Measurements from ENCODE around the gene FOCAD.
"Not testable (repeated sequence)": the region's sequence is repeated elsewhere in the genome, so short reads cannot be mapped to it uniquely, and the experiment has no call there.

FOCAD gene

DNA sequence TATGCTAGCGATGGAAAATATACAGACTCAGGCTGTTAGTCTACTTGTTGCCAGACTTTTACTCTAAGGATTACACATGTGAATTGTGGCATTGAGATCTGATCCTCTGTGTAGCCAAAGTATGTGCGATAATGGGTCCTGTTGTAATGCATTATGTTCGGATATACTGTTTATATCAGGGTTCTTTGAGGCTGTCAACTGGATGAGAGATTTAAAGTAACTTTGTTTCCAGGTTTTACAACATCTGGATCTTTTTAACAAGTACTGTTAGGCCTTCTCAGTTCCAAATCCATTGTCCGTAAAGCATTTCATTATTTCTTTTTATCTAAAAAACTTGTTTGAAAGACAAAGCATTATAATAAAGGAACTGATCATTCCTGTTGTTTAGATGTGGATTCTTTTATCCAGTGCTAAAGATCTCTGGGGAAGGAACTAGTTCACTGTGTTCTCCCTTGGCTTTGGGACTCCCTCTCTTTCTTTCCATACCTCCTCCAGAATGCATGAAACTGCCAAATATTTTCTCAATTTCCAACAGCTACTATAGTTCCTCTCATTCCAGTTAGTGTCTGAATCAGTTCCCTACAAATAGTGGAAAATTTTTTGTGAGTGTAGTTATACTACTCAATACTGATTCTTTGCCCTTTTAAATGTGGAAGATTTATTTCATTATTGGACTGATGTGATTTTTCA is 278.6 kb downstream of the FOCAD start:
- no peaks in the 10 kb centered on the region; a peak in 1 of 3 replicates for H3K36me3 ChIP-seq (ENCODE audit: control insufficient read depth in 2 of 2, insufficient read depth in 1 of 2, low read length in 2 of 2)
- H3K4me1 ChIP-seq (ENCODE audit: control insufficient read depth, insufficient read depth, low read length) = no peaks in the 10 kb centered on the region
- CTCF ChIA-PET = interaction anchor here (1.1 kb wide), 1 partner anchor 148 kb away, joined by 3 read pairs; no protein-coding TSS in a partner anchor
- TF ChIP-seq ZNF585B (tag by site-specific recombination; IDR thresholded peaks at IDR 0.05) (no peak), MYNN (tag by site-specific recombination; IDR thresholded peaks at IDR 0.05; ENCODE audit: borderline replicate concordance) (no peak), ZNF624 (tag by site-specific recombination; IDR thresholded peaks at IDR 0.05) (no peak), ZNF658 (tag by site-specific recombination; IDR thresholded peaks at IDR 0.05) (no peak), KLF1 (tag by site-specific recombination; IDR thresholded peaks at IDR 0.05) (no peak), ZNF114 (tag by site-specific recombination; IDR thresholded peaks at IDR 0.05) (no peak), ZFP41 (tag by site-specific recombination; IDR thresholded peaks at IDR 0.05; ENCODE audit: borderline replicate concordance) (no peak), YY2 (tag by site-specific recombination; IDR thresholded peaks at IDR 0.05) (no peak)
- TF ChIP-seq, protein P1, sequence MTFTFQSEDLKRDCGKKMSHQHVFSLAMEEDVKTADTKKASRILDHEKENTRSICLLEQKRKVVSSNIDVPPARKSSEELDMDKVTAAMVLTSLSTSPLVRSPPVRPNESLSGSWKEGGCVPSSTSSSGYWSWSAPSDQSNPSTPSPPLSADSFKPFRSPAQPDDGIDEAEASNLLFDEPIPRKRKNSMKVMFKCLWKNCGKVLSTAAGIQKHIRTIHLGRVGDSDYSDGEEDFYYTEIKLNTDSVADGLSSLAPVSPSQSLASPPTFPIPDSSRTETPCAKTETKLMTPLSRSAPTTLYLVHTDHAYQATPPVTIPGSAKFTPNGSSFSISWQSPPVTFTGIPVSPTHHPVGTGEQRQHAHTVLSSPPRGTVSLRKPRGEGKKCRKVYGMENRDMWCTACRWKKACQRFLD (tag by site-specific recombination; IDR thresholded peaks at IDR 0.05) = no peak
- TF ChIP-seq, protein P2, sequence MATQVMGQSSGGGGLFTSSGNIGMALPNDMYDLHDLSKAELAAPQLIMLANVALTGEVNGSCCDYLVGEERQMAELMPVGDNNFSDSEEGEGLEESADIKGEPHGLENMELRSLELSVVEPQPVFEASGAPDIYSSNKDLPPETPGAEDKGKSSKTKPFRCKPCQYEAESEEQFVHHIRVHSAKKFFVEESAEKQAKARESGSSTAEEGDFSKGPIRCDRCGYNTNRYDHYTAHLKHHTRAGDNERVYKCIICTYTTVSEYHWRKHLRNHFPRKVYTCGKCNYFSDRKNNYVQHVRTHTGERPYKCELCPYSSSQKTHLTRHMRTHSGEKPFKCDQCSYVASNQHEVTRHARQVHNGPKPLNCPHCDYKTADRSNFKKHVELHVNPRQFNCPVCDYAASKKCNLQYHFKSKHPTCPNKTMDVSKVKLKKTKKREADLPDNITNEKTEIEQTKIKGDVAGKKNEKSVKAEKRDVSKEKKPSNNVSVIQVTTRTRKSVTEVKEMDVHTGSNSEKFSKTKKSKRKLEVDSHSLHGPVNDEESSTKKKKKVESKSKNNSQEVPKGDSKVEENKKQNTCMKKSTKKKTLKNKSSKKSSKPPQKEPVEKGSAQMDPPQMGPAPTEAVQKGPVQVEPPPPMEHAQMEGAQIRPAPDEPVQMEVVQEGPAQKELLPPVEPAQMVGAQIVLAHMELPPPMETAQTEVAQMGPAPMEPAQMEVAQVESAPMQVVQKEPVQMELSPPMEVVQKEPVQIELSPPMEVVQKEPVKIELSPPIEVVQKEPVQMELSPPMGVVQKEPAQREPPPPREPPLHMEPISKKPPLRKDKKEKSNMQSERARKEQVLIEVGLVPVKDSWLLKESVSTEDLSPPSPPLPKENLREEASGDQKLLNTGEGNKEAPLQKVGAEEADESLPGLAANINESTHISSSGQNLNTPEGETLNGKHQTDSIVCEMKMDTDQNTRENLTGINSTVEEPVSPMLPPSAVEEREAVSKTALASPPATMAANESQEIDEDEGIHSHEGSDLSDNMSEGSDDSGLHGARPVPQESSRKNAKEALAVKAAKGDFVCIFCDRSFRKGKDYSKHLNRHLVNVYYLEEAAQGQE (tag by site-specific recombination; IDR thresholded peaks at IDR 0.05) = no peak
- TF ChIP-seq, protein P3, sequence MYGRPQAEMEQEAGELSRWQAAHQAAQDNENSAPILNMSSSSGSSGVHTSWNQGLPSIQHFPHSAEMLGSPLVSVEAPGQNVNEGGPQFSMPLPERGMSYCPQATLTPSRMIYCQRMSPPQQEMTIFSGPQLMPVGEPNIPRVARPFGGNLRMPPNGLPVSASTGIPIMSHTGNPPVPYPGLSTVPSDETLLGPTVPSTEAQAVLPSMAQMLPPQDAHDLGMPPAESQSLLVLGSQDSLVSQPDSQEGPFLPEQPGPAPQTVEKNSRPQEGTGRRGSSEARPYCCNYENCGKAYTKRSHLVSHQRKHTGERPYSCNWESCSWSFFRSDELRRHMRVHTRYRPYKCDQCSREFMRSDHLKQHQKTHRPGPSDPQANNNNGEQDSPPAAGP (tag by site-specific recombination; IDR thresholded peaks at IDR 0.05) = no peak
- H3K9me3 ChIP-seq (ENCODE audit: control insufficient read depth, insufficient read depth, low read depth, low read length) = no peaks in the 10 kb centered on the region
- POLR2A ChIA-PET = no interaction called here
- no peak overlapping the region for H3K27ac ChIP-seq (ENCODE audit: extremely low read depth, low read depth, low read length)
- H3K4me3 ChIP-seq (ENCODE audit: low read depth, low read length) = no peak overlapping the region

DNA sequence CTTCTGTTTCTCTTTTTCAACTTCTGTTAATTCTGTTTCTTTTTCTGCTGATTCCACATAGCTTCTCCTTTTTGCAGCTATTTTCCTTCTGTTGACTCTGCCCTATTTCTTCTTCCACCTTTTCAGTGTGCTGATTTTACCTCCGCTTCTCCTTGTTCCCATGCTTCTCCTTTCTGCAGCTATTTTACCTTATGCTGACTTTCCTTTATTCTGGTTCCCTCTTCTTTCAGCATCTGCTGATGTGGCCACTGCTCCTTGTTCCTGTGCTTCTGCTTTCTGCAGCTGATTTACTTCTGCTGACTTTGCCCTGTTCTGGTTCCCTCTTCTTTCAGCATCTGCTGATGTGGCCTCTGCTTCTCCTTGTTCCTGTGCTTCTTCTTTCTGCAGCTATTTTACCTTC is 288.6 kb downstream of the FOCAD start:
- CTCF ChIA-PET = interaction anchor here (0.6 kb wide), 2 partner anchors 23 to 40 kb away, joined by 3 to 5 read pairs; no protein-coding TSS in a partner anchor
- Histone ChIP-seq H3K27ac (ENCODE audit: extremely low read depth, low read depth, low read length) (no peak overlapping the region), H3K4me3 (ENCODE audit: low read depth, low read length) (no peak overlapping the region), H3K36me3 (ENCODE audit: control insufficient read depth in 2 of 2, insufficient read depth in 1 of 2, low read length in 2 of 2) (peaks cover 0 to 12% of the 10 kb centered on the region in 2 experiments; a peak in 1 of 3 replicates), H3K9me3 (ENCODE audit: control insufficient read depth, insufficient read depth, low read depth, low read length) (no peaks in the 10 kb centered on the region), H3K4me1 (ENCODE audit: control insufficient read depth, insufficient read depth, low read length) (no peaks in the 10 kb centered on the region)
- TF ChIP-seq ZFHX2 (tag by site-specific recombination; conservative IDR thresholded peaks at IDR 0.05) = no peak
- TF ChIP-seq SALL2 (tag by site-specific recombination; IDR thresholded peaks at IDR 0.05; ENCODE audit: borderline replicate concordance) = no peak
- TF ChIP-seq ZNF514 (tag by site-specific recombination; IDR thresholded peaks at IDR 0.05) = no peak
- TF ChIP-seq ZNF121 (tag by site-specific recombination; IDR thresholded peaks at IDR 0.05) = no peak
- TF ChIP-seq ZNF624 (tag by site-specific recombination; IDR thresholded peaks at IDR 0.05) = no peak
- TF ChIP-seq ZNF416 (tag by site-specific recombination; IDR thresholded peaks at IDR 0.05) = no peak
- TF ChIP-seq SP3 (tag by site-specific recombination; IDR thresholded peaks at IDR 0.05) = no peak
- no peak for TF ChIP-seq BCL11B (tag by site-specific recombination; IDR thresholded peaks at IDR 0.05; ENCODE audit: low read depth)
- no peak for TF ChIP-seq ZNF138 (tag by site-specific recombination; IDR thresholded peaks at IDR 0.05; ENCODE audit: borderline replicate concordance)
- TF ChIP-seq ZNF544 (tag by site-specific recombination; IDR thresholded peaks at IDR 0.05) = no peak
- no peak for TF ChIP-seq KLF9 (tag by site-specific recombination; IDR thresholded peaks at IDR 0.05; ENCODE audit: low read depth)
- POLR2A ChIA-PET = no interaction called here

GRCh38 chr9:20973246-20973947 is 289.3 kb downstream of the FOCAD start:
- POLR2A ChIA-PET; H3K27ac ChIP-seq (ENCODE audit: extremely low read depth, low read depth, low read length); H3K4me1 ChIP-seq (ENCODE audit: control insufficient read depth, insufficient read depth, low read length); H3K4me3 ChIP-seq (ENCODE audit: low read depth, low read length); H3K9me3 ChIP-seq (ENCODE audit: control insufficient read depth, insufficient read depth, low read depth, low read length): not testable (repeated sequence)
- H3K36me3 ChIP-seq (ENCODE audit: control insufficient read depth in 2 of 2, insufficient read depth in 1 of 2, low read length in 2 of 2) = peaks cover 0 to 16% of the 10 kb centered on the region in 2 experiments; a peak in 1 of 3 replicates
- CTCF ChIA-PET = interaction anchor here (0.6 kb wide), 1 partner anchor 39 kb away, joined by 5 read pairs; no protein-coding TSS in a partner anchor

DNA sequence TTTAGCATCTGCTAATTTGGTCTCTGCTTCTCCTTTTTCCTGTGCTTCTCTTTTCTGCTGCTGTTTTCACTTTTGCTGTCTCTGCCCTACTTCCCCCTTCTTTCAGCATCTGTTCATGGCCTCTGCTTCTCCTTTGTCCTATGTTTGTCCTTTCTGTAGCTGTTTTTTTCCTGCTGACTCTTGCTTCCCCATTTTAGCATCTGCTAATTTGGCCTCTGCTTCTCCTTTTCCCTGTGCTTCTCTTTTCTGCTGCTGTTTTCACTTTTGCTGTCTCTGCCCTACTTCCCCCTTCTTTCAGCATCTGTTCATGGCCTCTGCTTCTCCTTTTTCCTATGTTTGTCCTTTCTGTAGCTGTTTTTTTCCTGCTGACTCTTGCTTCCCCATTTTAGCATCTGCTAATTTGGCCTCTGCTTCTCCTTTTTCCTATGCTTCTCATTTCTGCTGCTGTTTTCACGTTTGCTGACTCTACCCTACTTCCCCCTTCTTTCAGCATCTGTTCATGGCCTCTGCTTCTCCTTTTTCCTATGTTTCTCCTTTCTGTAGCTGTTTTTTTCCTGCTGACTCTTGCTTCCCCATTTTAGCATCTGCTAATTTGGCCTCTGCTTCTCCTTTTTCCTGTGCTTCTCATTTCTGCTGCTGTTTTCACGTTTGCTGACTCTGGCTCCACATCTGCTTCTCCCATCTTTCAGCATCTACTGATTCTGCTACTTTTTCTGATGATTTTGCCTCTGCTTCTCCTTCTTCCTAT is 290.3 kb downstream of the FOCAD start:
- H3K4me1 ChIP-seq (ENCODE audit: control insufficient read depth, insufficient read depth, low read length); CTCF ChIA-PET; POLR2A ChIA-PET; H3K9me3 ChIP-seq (ENCODE audit: control insufficient read depth, insufficient read depth, low read depth, low read length); H3K27ac ChIP-seq (ENCODE audit: extremely low read depth, low read depth, low read length); H3K4me3 ChIP-seq (ENCODE audit: low read depth, low read length): not testable (repeated sequence)
- H3K36me3 ChIP-seq (ENCODE audit: control insufficient read depth in 2 of 2, insufficient read depth in 1 of 2, low read length in 2 of 2) = peaks cover 0 to 17% of the 10 kb centered on the region in 2 experiments; a peak in 1 of 3 replicates

All from HEK293 (cell line).